ENCODE data around the gene DGKZ.

The DGKZ gene

GRCh38 chr11:46345131-46345597 lies 2.1 kb upstream of the DGKZ start:
- no peak overlapping the region for H3K23ac ChIP-seq (ENCODE audit: low read length)
- no CpG with 5 or more reads among the region's 20 CpGs for WGBS (ENCODE audit: extremely low coverage, insufficient coverage, low lambda C conversion rate)
- H2BK15ac ChIP-seq (replicated peaks; ENCODE audit: low read depth), result peak overlapping the region; percentile 2
- H3K27me3 ChIP-seq (ENCODE audit: insufficient read depth, low read length, poor library complexity), result no peaks in the 10 kb centered on the region
- H3K4me1 ChIP-seq (ENCODE audit: control insufficient read depth, low read depth, low read length), result peaks cover 27% of the 10 kb centered on the region
- H3K18ac ChIP-seq (ENCODE audit: low read length), result peak overlapping the region; percentile 65
- peak overlapping the region; percentile 45 for H3K56ac ChIP-seq (ENCODE audit: low read length)
- H3K9ac ChIP-seq (ENCODE audit: low read length), result peak overlapping the region; percentile 51
- H3K4me3 ChIP-seq (ENCODE audit: low read length), result no peak overlapping the region
- peaks cover 12% of the 10 kb centered on the region for H3K79me1 ChIP-seq (ENCODE audit: low read length)
- peak overlapping the region; percentile 84 for H3K4ac ChIP-seq (ENCODE audit: low read depth, low read length)
- H4K5ac ChIP-seq (ENCODE audit: low read length), result no peak overlapping the region
- peak; percentile 78 for DNase-seq
- H3K27ac ChIP-seq (ENCODE audit: low read depth, low read length), result no peak overlapping the region
- no peaks in the 10 kb centered on the region for H3K36me3 ChIP-seq (ENCODE audit: control insufficient read depth, insufficient read depth, low read length)
- no peak overlapping the region for H2BK5ac ChIP-seq (ENCODE audit: low read length)
- H3K79me2 ChIP-seq (ENCODE audit: control insufficient read depth, insufficient read depth, low read length), result peaks cover 15% of the 10 kb centered on the region
- H2AK5ac ChIP-seq (ENCODE audit: low read length), result peak overlapping the region; percentile 61
- no peak overlapping the region for H4K8ac ChIP-seq (ENCODE audit: low read depth, low read length)
- peak overlapping the region; percentile 67 for H2BK120ac ChIP-seq (ENCODE audit: low read depth, low read length)
- H3K4me2 ChIP-seq (ENCODE audit: low read length), result no peak overlapping the region

- peak overlapping the region; percentile 67 for H2AK5ac ChIP-seq (ENCODE audit: low read length)
- no peak overlapping the region for H4K5ac ChIP-seq (ENCODE audit: low read length)
- peaks cover 27% of the 10 kb centered on the region for H3K4me1 ChIP-seq (ENCODE audit: control insufficient read depth, low read depth, low read length)
- H3K4me2 ChIP-seq (ENCODE audit: low read length), result no peak overlapping the region
- H3K56ac ChIP-seq (ENCODE audit: low read length), result peak overlapping the region; percentile 22
- H3K79me1 ChIP-seq (ENCODE audit: low read length), result peaks cover 14% of the 10 kb centered on the region
- H3K36me3 ChIP-seq (ENCODE audit: control insufficient read depth, insufficient read depth, low read length), result no peaks in the 10 kb centered on the region
- no peaks in the 10 kb centered on the region for H3K27me3 ChIP-seq (ENCODE audit: insufficient read depth, low read length, poor library complexity)
- H3K23ac ChIP-seq (ENCODE audit: low read length), result no peak overlapping the region
- no peak overlapping the region for H3K4ac ChIP-seq (ENCODE audit: low read depth, low read length)
- H2BK15ac ChIP-seq (replicated peaks; ENCODE audit: low read depth), result no peak overlapping the region
- peaks cover 18% of the 10 kb centered on the region for H3K79me2 ChIP-seq (ENCODE audit: control insufficient read depth, insufficient read depth, low read length)
- no peak overlapping the region for H2BK5ac ChIP-seq (ENCODE audit: low read length)
- no peak overlapping the region for H3K4me3 ChIP-seq (ENCODE audit: low read length)
- DNase-seq, result no peak
- WGBS (ENCODE audit: extremely low coverage, insufficient coverage, low lambda C conversion rate), result no CpG with 5 or more reads among the region's 10 CpGs
- H4K8ac ChIP-seq (ENCODE audit: low read depth, low read length), result no peak overlapping the region
- no peak overlapping the region for H3K9ac ChIP-seq (ENCODE audit: low read length)
- H2BK120ac ChIP-seq (ENCODE audit: low read depth, low read length), result no peak overlapping the region
- peak overlapping the region; percentile 65 for H3K18ac ChIP-seq (ENCODE audit: low read length)
- H3K27ac ChIP-seq (ENCODE audit: low read depth, low read length), result no peak overlapping the region
Measured at GRCh38 chr11:46345881-46346484, 1.3 kb upstream of the DGKZ start.

- peak overlapping the region; percentile 93 for H3K56ac ChIP-seq (ENCODE audit: low read length)
- H3K27ac ChIP-seq (ENCODE audit: low read depth, low read length), result no peak overlapping the region
- peak overlapping the region; percentile 78 for H3K4me2 ChIP-seq (ENCODE audit: low read length)
- H3K4me3 ChIP-seq (ENCODE audit: low read length), result peak overlapping the region; percentile 73
- peaks cover 22% of the 10 kb centered on the region for H3K79me1 ChIP-seq (ENCODE audit: low read length)
- H2BK15ac ChIP-seq (replicated peaks; ENCODE audit: low read depth), result no peak overlapping the region
- no peak overlapping the region for H2BK5ac ChIP-seq (ENCODE audit: low read length)
- peak overlapping the region; percentile 87 for H3K9ac ChIP-seq (ENCODE audit: low read length)
- H3K18ac ChIP-seq (ENCODE audit: low read length), result peak overlapping the region; percentile 25
- H2AK5ac ChIP-seq (ENCODE audit: low read length), result no peak overlapping the region
- peaks cover 25% of the 10 kb centered on the region for H3K79me2 ChIP-seq (ENCODE audit: control insufficient read depth, insufficient read depth, low read length)
- H3K4me1 ChIP-seq (ENCODE audit: control insufficient read depth, low read depth, low read length), result peaks cover 17% of the 10 kb centered on the region
- no peak overlapping the region for H2BK120ac ChIP-seq (ENCODE audit: low read depth, low read length)
- H4K5ac ChIP-seq (ENCODE audit: low read length), result no peak overlapping the region
- H3K4ac ChIP-seq (ENCODE audit: low read depth, low read length), result no peak overlapping the region
- H3K27me3 ChIP-seq (ENCODE audit: insufficient read depth, low read length, poor library complexity), result no peaks in the 10 kb centered on the region
- H4K8ac ChIP-seq (ENCODE audit: low read depth, low read length), result no peak overlapping the region
- DNase-seq, result no peak
- no CpG with 5 or more reads among the region's 63 CpGs for WGBS (ENCODE audit: extremely low coverage, insufficient coverage, low lambda C conversion rate)
- no peaks in the 10 kb centered on the region for H3K36me3 ChIP-seq (ENCODE audit: control insufficient read depth, insufficient read depth, low read length)
- peak overlapping the region; percentile 84 for H3K23ac ChIP-seq (ENCODE audit: low read length)
Measured at GRCh38 chr11:46347637-46348311, 511 bp downstream of the DGKZ start.

GRCh38 chr11:46348566-46349401 lies 1.5 kb downstream of the DGKZ start:
- H3K4me3 ChIP-seq (ENCODE audit: low read length), result no peak overlapping the region
- no peak overlapping the region for H4K5ac ChIP-seq (ENCODE audit: low read length)
- H2AK5ac ChIP-seq (ENCODE audit: low read length), result peak overlapping the region; percentile 35
- peak overlapping the region; percentile 87 for H3K9ac ChIP-seq (ENCODE audit: low read length)
- no peak overlapping the region for H3K4ac ChIP-seq (ENCODE audit: low read depth, low read length)
- H3K27me3 ChIP-seq (ENCODE audit: insufficient read depth, low read length, poor library complexity), result no peaks in the 10 kb centered on the region
- H3K56ac ChIP-seq (ENCODE audit: low read length), result peak overlapping the region; percentile 93
- H2BK120ac ChIP-seq (ENCODE audit: low read depth, low read length), result no peak overlapping the region
- H3K4me2 ChIP-seq (ENCODE audit: low read length), result peak overlapping the region; percentile 78
- H3K4me1 ChIP-seq (ENCODE audit: control insufficient read depth, low read depth, low read length), result peaks cover 13% of the 10 kb centered on the region
- peaks cover 34% of the 10 kb centered on the region for H3K79me2 ChIP-seq (ENCODE audit: control insufficient read depth, insufficient read depth, low read length)
- DNase-seq, result no peak
- no peak overlapping the region for H2BK15ac ChIP-seq (replicated peaks; ENCODE audit: low read depth)
- no peak overlapping the region for H2BK5ac ChIP-seq (ENCODE audit: low read length)
- WGBS (ENCODE audit: extremely low coverage, insufficient coverage, low lambda C conversion rate), result no CpG with 5 or more reads among the region's 18 CpGs
- H3K27ac ChIP-seq (ENCODE audit: low read depth, low read length), result no peak overlapping the region
- peaks cover 30% of the 10 kb centered on the region for H3K79me1 ChIP-seq (ENCODE audit: low read length)
- H4K8ac ChIP-seq (ENCODE audit: low read depth, low read length), result no peak overlapping the region
- no peak overlapping the region for H3K18ac ChIP-seq (ENCODE audit: low read length)
- no peak overlapping the region for H3K23ac ChIP-seq (ENCODE audit: low read length)
- H3K36me3 ChIP-seq (ENCODE audit: control insufficient read depth, insufficient read depth, low read length), result no peaks in the 10 kb centered on the region

- no peaks in the 10 kb centered on the region for H3K36me3 ChIP-seq (ENCODE audit: control insufficient read depth, insufficient read depth, low read length)
Measured at GRCh38 chr11:46350695-46351094, 3.4 kb downstream of the DGKZ start.

More at GRCh38 chr11:46350695-46351094, 3.4 kb downstream of the DGKZ start:
- H3K9ac ChIP-seq (ENCODE audit: low read length), result no peak overlapping the region
- no CpG with 5 or more reads among the region's 3 CpGs for WGBS (ENCODE audit: extremely low coverage, insufficient coverage, low lambda C conversion rate)
- no peak overlapping the region for H4K5ac ChIP-seq (ENCODE audit: low read length)
- H3K27me3 ChIP-seq (ENCODE audit: insufficient read depth, low read length, poor library complexity), result no peaks in the 10 kb centered on the region
- peak overlapping the region; percentile 53 for H3K56ac ChIP-seq (ENCODE audit: low read length)
- H3K18ac ChIP-seq (ENCODE audit: low read length), result no peak overlapping the region
- H3K79me2 ChIP-seq (ENCODE audit: control insufficient read depth, insufficient read depth, low read length), result peaks cover 41% of the 10 kb centered on the region
- H2BK5ac ChIP-seq (ENCODE audit: low read length), result no peak overlapping the region
- H2AK5ac ChIP-seq (ENCODE audit: low read length), result no peak overlapping the region
- DNase-seq, result no peak
- H3K4me2 ChIP-seq (ENCODE audit: low read length), result no peak overlapping the region
- peaks cover 34% of the 10 kb centered on the region for H3K79me1 ChIP-seq (ENCODE audit: low read length)
- H3K4me1 ChIP-seq (ENCODE audit: control insufficient read depth, low read depth, low read length), result peaks cover 10% of the 10 kb centered on the region
- H3K4me3 ChIP-seq (ENCODE audit: low read length), result no peak overlapping the region
- no peak overlapping the region for H3K27ac ChIP-seq (ENCODE audit: low read depth, low read length)
- H2BK120ac ChIP-seq (ENCODE audit: low read depth, low read length), result no peak overlapping the region
- H3K4ac ChIP-seq (ENCODE audit: low read depth, low read length), result no peak overlapping the region
- no peak overlapping the region for H3K23ac ChIP-seq (ENCODE audit: low read length)
- no peak overlapping the region for H4K8ac ChIP-seq (ENCODE audit: low read depth, low read length)
- no peak overlapping the region for H2BK15ac ChIP-seq (replicated peaks; ENCODE audit: low read depth)

Measured in mesendoderm (in vitro differentiated cells).